ENCODE data around the gene C9orf72.
"Not testable (repeated sequence)": the region's sequence is repeated elsewhere in the genome, so short reads cannot be mapped to it uniquely, and the experiment has no call there.

C9orf72 gene

GRCh38 chr9:27518809-27519208, 54.5 kb downstream of the C9orf72 start:
- DNase-seq (ENCODE audit: low spot score), result no peak

- no peak for DNase-seq (ENCODE audit: low spot score)
Observed at GRCh38 chr9:27518006-27518405, 55.3 kb downstream of the C9orf72 start.

- no peak for DNase-seq (ENCODE audit: low spot score)
Observed at GRCh38 chr9:27514551-27514950, 58.7 kb downstream of the C9orf72 start.

- no peak for DNase-seq (ENCODE audit: low spot score)
Observed at GRCh38 chr9:27511771-27512170, 61.5 kb downstream of the C9orf72 start.

- no peak for DNase-seq (ENCODE audit: low spot score)
Observed at GRCh38 chr9:27510780-27511179, 62.5 kb downstream of the C9orf72 start.

GRCh38 chr9:27506981-27507380, 66.3 kb downstream of the C9orf72 start:
- no peak for DNase-seq (ENCODE audit: low spot score)

GRCh38 chr9:27505744-27506161, 67.5 kb downstream of the C9orf72 start:
- DNase-seq (ENCODE audit: low spot score), result no peak

- no peak for DNase-seq (ENCODE audit: low spot score)
Observed at GRCh38 chr9:27504259-27504658, 69.0 kb downstream of the C9orf72 start.

GRCh38 chr9:27503623-27504022, 69.7 kb downstream of the C9orf72 start:
- no peak for DNase-seq (ENCODE audit: low spot score)

GRCh38 chr9:27500902-27501301, 72.4 kb downstream of the C9orf72 start:
- not testable (repeated sequence) for DNase-seq (ENCODE audit: low spot score)

- DNase-seq (ENCODE audit: low spot score), result no peak
Observed at GRCh38 chr9:27499451-27499850, 73.8 kb downstream of the C9orf72 start.

- DNase-seq (ENCODE audit: low spot score), result no peak
Observed at GRCh38 chr9:27497883-27498417, 75.3 kb downstream of the C9orf72 start.
